CD4-positive, alpha-beta memory T cell (primary cell): ENCODE data around the gene QSOX2. TPM values are rescaled to one million over a fixed set of nuclear protein-coding genes. Genes with fewer than 3 reads are reported as not detected.

Source experiments
- CTCF ChIA-PET: fragments of 350-600 bp; sonication (Branson Sonifier 250); formaldehyde crosslinking; loops from one replicate; lab custom pipeline; 2021; ENCODE audit warnings: inconsistent platforms; ENCODE audit not compliant: partially characterized antibody; lab: Charles Lee
- POLR2A ChIA-PET: fragments of 350-600 bp; sonication (Branson Sonifier 250); formaldehyde crosslinking; loops from one replicate; lab custom pipeline; 2021; ENCODE audit not compliant: partially characterized antibody; lab: Charles Lee
- DNase-seq, 5 donors: peaks; one replicate each; pipeline versions ENCODE4 v3.0.0 to v3.0.0-alpha.2; 2020 to 2022; ENCODE audit warnings: mixed read lengths in 1 of 5
- H3K27ac ChIP-seq: one replicate; pipeline ENCODE4 v1.7.0; 2013; ENCODE audit warnings: low read depth, low read length
- H3K27me3 ChIP-seq: 2 replicates; pipeline ENCODE4 v1.7.0; 2013; ENCODE audit warnings: mild to moderate bottlenecking, low read length, moderate library complexity; ENCODE audit not compliant: insufficient read depth
- H3K36me3 ChIP-seq: 2 replicates; pipeline ENCODE4 v1.7.0; 2013; ENCODE audit warnings: mild to moderate bottlenecking, low read length, moderate library complexity; ENCODE audit not compliant: insufficient read depth
- H3K4me1 ChIP-seq: 2 replicates; pipeline ENCODE4 v1.7.0; 2013; ENCODE audit warnings: mild to moderate bottlenecking, low read length, moderate library complexity; ENCODE audit not compliant: insufficient read depth
- H3K4me3 ChIP-seq, 2 donors: one replicate each; pipeline ENCODE4 v1.7.0; 2013; ENCODE audit warnings: low read length in 2 of 2, mild to moderate bottlenecking in 1 of 2
- H3K9me3 ChIP-seq, 2 donors: one replicate each; pipeline ENCODE4 v1.7.0; 2013; ENCODE audit warnings: low read length in 2 of 2, control low read depth in 1 of 2; ENCODE audit not compliant: control insufficient read depth in 1 of 2
- H3K27ac Mint-ChIP-seq, 7 donors: one replicate each; pipeline ENCODE4 v1.8.0; 2020 to 2021; ENCODE audit warnings: mixed read lengths in 7 of 7, mild to moderate bottlenecking in 6 of 7, inconsistent platforms in 3 of 7, moderate library complexity in 3 of 7
- H3K27me3 Mint-ChIP-seq, 2 donors: one replicate each; pipeline ENCODE4 v1.8.0; 2020 to 2021; ENCODE audit warnings: mixed read lengths in 2 of 2
- H3K36me3 Mint-ChIP-seq, 2 donors: one replicate each; pipeline ENCODE4 v1.8.0; 2020 to 2021; ENCODE audit warnings: mixed read lengths in 2 of 2, inconsistent platforms in 1 of 2, mild to moderate bottlenecking in 1 of 2
- H3K4me1 Mint-ChIP-seq, 4 donors: one replicate each; pipeline ENCODE4 v1.8.0; 2020 to 2021; ENCODE audit warnings: mixed read lengths in 4 of 4, mild to moderate bottlenecking in 1 of 4
- H3K4me3 Mint-ChIP-seq, 8 donors: one replicate each; pipeline ENCODE4 v1.8.0; 2020 to 2021; ENCODE audit warnings: mixed read lengths in 8 of 8, mild to moderate bottlenecking in 7 of 8, moderate library complexity in 6 of 8, inconsistent platforms in 3 of 8
- H3K9me3 Mint-ChIP-seq, 8 donors: one replicate each; pipeline ENCODE4 v1.8.0; 2020 to 2021; ENCODE audit warnings: mixed read lengths in 8 of 8, mild to moderate bottlenecking in 5 of 8, inconsistent platforms in 3 of 8, moderate library complexity in 1 of 8
- intact Hi-C: fragments of 100-400 bp; cut with micrococcal nuclease; formaldehyde crosslinking; loops from one replicate; pipeline ENCODE4 v1.15.1; 2023
- polyA plus RNA-seq, 2 donors: library from polyadenylated mRNA; unstranded; fragments of 300-500 nt; fragmentation: Illumina TruSeq; gene quantifications; one replicate each; pipeline ENCODE4 v1.2.3, GENCODE V29; 2021
- total RNA-seq, 2 experiments: library from RNA; stranded (reverse); gene quantifications; one replicate each; pipeline ENCODE4 v1.2.3, GENCODE V29; 2021

QSOX2 gene
- total and polyA plus RNA-seq, 4 experiments from 2014 or later: 0.35 to 15.0 (median 7.9) TPM

DNA sequence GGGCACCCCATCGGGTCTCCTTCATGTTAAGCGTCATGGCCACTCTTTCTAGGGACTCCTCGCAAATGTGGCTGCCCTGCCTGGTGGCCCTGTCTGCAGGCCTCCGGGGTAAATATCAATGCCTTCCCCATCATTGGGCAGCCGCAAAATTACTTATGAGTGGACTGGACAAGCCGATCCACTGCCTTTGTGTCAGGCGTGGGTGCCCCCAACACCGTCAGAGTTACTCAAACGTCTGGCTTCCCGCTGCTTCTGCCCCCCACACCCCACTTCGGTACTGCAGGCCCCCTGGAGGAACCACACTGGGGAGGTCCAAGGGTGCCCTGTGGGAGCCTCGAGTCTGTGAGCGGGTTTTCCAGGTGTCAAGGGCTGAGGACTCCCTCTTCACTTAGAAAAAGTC is 44.4 kb downstream of the QSOX2 start:
- H3K9me3 Mint-ChIP-seq: no peaks in the 10 kb centered on the region
- peaks cover 0 to 3% of the 10 kb centered on the region in 2 donors for H3K36me3 Mint-ChIP-seq

DNA sequence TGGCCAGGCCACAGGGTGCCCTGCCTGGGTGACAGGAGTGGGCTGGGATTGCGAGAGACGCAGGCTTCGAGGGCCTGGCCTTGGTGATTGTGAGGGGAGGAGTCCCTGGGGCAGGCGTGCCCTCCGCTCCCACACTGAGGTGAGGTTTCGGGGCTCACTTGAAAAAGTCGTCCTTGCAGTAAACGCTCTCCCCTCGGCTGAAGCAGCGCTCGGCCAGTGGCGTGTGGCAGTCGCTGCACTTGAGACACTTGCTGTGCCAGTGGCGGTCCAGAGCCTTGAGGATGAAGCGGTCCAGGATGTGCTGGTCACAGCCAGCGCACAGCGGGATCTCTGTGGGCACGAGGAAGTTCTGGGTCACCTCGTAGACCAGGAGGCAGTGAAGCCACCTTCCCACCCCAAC is 45.2 kb downstream of the QSOX2 start:
- POLR2A ChIA-PET: no interaction called here
- intact Hi-C loops: no loop called here
- Mint-ChIP-seq H3K36me3 (no peaks in the 10 kb centered on the region), H3K27ac (peak overlapping the region in 1 of 7 donors; percentile 4), H3K4me3 (no peak overlapping the region), H3K27me3 (peaks cover 30 to 33% of the 10 kb centered on the region in 2 donors), H3K9me3 (no peaks in the 10 kb centered on the region), H3K4me1 (peaks cover 3 to 8% (median 5%) of the 10 kb centered on the region in 4 donors)
- H3K27me3 ChIP-seq: peaks cover 14% of the 10 kb centered on the region
- H3K4me1 ChIP-seq: no peaks in the 10 kb centered on the region
- H3K27ac ChIP-seq: no peak overlapping the region
- CTCF ChIA-PET: no interaction called here
- H3K36me3 ChIP-seq: no peaks in the 10 kb centered on the region
- no peaks in the 10 kb centered on the region for H3K9me3 ChIP-seq
- H3K4me3 ChIP-seq: no peak overlapping the region
- DNase-seq: no peak

More for the DNA sequence above, 44.4 kb downstream of the QSOX2 start:
- Histone ChIP-seq H3K4me1 (no peaks in the 10 kb centered on the region), H3K9me3 (no peaks in the 10 kb centered on the region), H3K27me3 (peaks cover 12% of the 10 kb centered on the region), H3K36me3 (no peaks in the 10 kb centered on the region), H3K27ac (no peak overlapping the region), H3K4me3 (no peak overlapping the region)
- intact Hi-C loops: no loop called here
- no peak overlapping the region for H3K4me3 Mint-ChIP-seq
- peaks cover 28 to 31% of the 10 kb centered on the region in 2 donors for H3K27me3 Mint-ChIP-seq
- no peak for DNase-seq
- peaks cover 3 to 8% (median 5%) of the 10 kb centered on the region in 4 donors for H3K4me1 Mint-ChIP-seq
- CTCF ChIA-PET: no interaction called here
- POLR2A ChIA-PET: no interaction called here
- H3K27ac Mint-ChIP-seq: no peak overlapping the region

DNA sequence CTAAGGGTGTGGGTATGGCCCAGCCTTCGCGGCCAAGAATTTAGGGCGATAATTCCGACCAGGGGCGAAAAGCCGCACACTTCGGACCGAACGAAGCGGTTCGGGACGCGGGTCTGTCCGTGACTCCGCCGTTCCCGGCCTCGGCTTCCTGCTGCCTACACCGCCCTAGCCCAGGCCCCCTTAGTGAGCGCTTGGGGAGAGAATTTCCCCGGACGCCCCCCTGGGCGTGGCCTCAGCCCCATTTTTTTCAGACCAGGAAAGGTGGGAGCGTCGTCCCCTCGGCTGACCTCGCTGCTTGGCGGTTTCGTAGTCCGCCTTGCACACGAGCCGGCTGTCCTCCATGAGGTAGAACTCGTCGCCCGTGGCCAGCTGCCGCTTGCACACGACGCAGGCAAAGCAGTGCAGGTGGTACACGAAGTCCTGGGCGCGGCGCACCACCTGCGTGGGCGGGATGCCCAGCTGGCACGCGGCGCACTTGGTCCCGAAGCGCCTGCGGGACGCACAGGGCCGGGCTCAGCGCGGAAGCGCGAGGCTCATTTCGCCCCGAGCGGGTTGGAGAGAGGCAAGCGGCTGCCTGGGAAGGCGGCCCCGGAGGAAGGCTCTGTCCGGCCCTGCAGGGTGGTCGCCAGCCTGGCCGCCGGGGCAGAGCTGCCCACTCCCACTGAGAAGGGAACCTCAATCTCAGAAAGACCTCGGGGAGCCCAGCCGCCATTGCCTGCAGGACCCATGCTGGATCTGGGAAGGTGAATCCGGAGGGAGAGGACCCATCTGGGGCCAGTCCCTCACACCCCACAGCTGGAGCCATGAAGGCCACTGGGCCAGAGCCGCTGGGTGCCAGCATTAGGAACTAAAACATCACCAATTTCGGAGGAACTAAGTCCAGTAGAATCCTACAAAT is 46.0 kb downstream of the QSOX2 start:
- Histone ChIP-seq H3K36me3 (no peaks in the 10 kb centered on the region), H3K27ac (no peak overlapping the region), H3K4me3 (no peak overlapping the region), H3K4me1 (no peaks in the 10 kb centered on the region), H3K27me3 (peaks cover 14% of the 10 kb centered on the region), H3K9me3 (no peaks in the 10 kb centered on the region)
- POLR2A ChIA-PET: no interaction called here
- no peaks in the 10 kb centered on the region for H3K36me3 Mint-ChIP-seq
- CTCF ChIA-PET: no interaction called here
- H3K4me1 Mint-ChIP-seq: peaks cover 3 to 8% (median 5%) of the 10 kb centered on the region in 4 donors
- DNase-seq: no peak
- no peak overlapping the region for H3K4me3 Mint-ChIP-seq
- H3K27ac Mint-ChIP-seq: no peak overlapping the region
- intact Hi-C loops: no loop called here
- peaks cover 30 to 33% of the 10 kb centered on the region in 2 donors for H3K27me3 Mint-ChIP-seq
- no peaks in the 10 kb centered on the region for H3K9me3 Mint-ChIP-seq

DNA sequence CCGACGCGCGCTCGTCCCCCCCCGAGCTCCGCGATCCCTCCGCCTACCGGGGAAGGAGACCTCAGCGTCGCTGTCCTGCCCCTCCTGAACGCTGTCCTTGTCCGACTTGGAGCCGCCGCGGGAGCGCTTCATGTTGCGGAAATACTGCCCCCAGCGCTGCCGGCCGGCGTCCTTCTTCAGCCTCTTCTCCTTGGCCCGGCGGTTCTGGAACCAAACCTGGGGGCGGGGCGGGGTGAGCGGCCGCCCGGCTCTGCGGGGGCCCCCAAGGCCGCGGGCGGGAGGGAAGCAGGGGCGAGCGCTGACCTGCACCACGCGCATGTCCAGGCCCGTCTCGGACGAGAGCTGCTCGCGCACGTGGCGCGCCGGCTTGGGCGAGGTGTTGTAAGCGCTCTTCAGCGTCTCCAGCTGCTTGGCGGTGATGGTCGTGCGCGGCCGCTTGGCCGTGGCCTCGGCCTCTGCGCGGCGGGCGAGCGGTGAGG is 47.0 kb downstream of the QSOX2 start:
- H3K36me3 ChIP-seq: no peaks in the 10 kb centered on the region
- no peak overlapping the region for H3K27ac ChIP-seq
- Mint-ChIP-seq H3K27me3 (peaks cover 27 to 28% of the 10 kb centered on the region in 2 donors), H3K27ac (no peak overlapping the region), H3K9me3 (no peaks in the 10 kb centered on the region), H3K4me3 (peak overlapping the region in 1 of 8 donors; percentile 10), H3K36me3 (no peaks in the 10 kb centered on the region), H3K4me1 (peaks cover 3 to 8% (median 5%) of the 10 kb centered on the region in 4 donors)
- ChIA-PET CTCF (no interaction called here), POLR2A (no interaction called here)
- intact Hi-C loops: no loop called here
- peaks cover 14% of the 10 kb centered on the region for H3K27me3 ChIP-seq
- H3K4me1 ChIP-seq: no peaks in the 10 kb centered on the region
- no peaks in the 10 kb centered on the region for H3K9me3 ChIP-seq
- no peak overlapping the region for H3K4me3 ChIP-seq
- no peak for DNase-seq

DNA sequence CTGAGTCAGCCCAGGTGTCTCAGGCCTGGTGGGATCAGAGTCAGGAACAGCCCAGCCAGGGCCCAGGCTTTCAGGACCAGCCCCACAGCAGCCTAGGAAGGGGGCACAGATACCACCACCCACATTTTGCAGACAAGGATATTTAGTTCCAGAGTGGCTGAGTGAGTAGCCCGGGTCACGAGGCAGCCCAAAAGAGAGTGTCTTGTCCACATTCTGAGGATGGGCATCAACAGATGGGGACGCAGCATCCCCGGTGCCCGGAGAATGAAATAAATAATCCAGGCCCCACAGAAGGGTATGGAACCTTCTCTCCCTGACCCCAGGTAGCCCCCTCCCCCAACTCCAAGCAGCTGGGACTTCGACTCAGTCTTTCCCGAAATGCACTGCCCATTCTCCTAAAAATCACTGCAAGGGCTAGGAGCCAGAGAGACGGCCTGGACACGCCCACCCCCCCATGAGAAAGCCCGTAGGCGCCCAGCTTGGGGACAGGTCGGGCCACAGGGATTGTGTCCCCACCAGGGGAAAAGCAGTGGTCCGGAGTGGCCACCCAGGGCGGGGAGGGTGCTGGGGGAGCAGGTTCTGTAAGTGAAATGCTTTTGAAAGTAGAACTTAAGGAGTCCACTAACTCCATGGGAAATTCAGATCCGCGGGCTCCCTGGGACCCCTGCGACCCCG is 47.5 kb downstream of the QSOX2 start:
- Histone ChIP-seq H3K4me3 (no peak overlapping the region), H3K36me3 (no peaks in the 10 kb centered on the region), H3K27me3 (peaks cover 14% of the 10 kb centered on the region), H3K4me1 (no peaks in the 10 kb centered on the region), H3K27ac (no peak overlapping the region), H3K9me3 (no peaks in the 10 kb centered on the region)
- CTCF ChIA-PET: no interaction called here
- Mint-ChIP-seq H3K27ac (no peak overlapping the region), H3K4me1 (peaks cover 3 to 8% (median 5%) of the 10 kb centered on the region in 4 donors), H3K4me3 (peak overlapping the region in 1 of 8 donors; percentile 10), H3K9me3 (no peaks in the 10 kb centered on the region), H3K36me3 (no peaks in the 10 kb centered on the region), H3K27me3 (peaks cover 25 to 28% of the 10 kb centered on the region in 2 donors)
- DNase-seq: no peak
- POLR2A ChIA-PET: no interaction called here
- intact Hi-C loops: no loop called here

DNA sequence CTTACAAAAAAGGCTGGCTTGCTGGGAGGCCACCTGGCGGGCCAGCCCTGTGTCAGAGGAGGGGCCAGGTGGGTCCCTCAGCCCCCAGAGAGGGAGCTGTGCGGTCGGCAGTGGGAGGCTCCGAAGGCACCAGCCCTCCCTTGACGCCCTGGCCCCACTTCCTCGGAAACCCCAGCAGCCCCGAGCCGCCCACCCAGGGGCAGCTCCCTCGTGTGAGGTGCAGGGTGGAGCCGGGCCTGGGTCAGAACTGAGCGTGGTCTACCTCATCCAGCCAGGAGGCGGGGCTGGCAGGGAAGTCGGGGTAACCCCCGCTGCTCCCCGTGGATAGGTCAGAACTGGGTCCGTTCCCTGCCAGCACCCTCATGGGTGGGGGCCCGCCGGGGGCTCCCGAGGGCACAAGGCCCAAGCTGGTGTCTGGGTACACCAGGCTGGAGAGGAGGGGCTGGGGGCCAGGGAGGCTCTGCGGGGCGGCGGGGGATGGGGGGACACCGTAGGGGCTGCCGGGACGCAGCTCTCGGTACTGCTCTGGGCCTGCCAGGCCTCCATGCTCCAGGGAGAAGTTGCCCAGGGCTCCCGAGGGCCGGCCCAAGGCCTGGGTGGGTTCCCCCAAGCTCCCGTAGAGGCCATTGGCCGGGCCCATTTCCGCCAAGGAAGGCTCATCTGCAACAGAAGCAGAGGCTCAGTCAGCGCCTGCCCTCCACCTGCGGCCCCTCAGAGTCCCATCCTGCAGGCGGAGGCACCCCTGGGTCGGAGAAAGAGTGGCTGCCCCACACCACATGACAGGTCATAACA is 48.3 kb downstream of the QSOX2 start:
- H3K27me3 Mint-ChIP-seq: peaks cover 25 to 28% of the 10 kb centered on the region in 2 donors
- Histone ChIP-seq H3K4me3 (no peak overlapping the region), H3K27ac (no peak overlapping the region), H3K27me3 (peaks cover 11% of the 10 kb centered on the region), H3K9me3 (no peaks in the 10 kb centered on the region), H3K36me3 (no peaks in the 10 kb centered on the region), H3K4me1 (no peaks in the 10 kb centered on the region)
- H3K36me3 Mint-ChIP-seq: no peaks in the 10 kb centered on the region
- POLR2A ChIA-PET: no interaction called here
- CTCF ChIA-PET: no interaction called here
- H3K4me3 Mint-ChIP-seq: peak overlapping the region in 1 of 8 donors; percentile 45
- intact Hi-C loops: no loop called here
- no peaks in the 10 kb centered on the region for H3K9me3 Mint-ChIP-seq
- no peak overlapping the region for H3K27ac Mint-ChIP-seq
- H3K4me1 Mint-ChIP-seq: peaks cover 3 to 8% (median 5%) of the 10 kb centered on the region in 4 donors
- no peak for DNase-seq
